Measurements from ENCODE around the gene LRRN2.

LRRN2 gene

GRCh38 chr1:204702552-204703267 lies 17.2 kb upstream of the LRRN2 start:
- TF ChIP-seq CTCF (IDR thresholded peaks at IDR 0.05; ENCODE audit: low read length, missing control alignments) = no peak
- H3K4me3 ChIP-seq (replicated peaks; ENCODE audit: low read depth, low read length) = no peak overlapping the region
- no peak for DNase-seq (ENCODE audit: low read depth)

DNA sequence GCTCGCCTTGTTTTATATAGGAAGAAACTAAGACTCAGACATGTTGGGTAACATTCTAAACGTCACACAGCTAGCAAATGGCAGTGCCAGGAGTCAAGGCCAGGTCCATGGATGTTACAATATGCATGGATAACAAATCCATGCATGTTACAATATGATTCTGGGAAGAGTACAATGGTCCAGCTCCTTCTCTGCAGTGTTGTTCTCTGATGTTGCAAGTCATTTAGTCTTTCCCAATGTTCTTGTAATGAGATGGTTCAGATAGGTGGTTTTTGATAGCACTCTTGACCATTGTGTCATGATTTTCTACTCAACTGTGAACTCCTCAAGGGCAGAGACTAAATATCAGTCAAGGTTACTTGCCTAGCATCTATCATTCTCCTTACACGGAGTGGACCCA lies 15.7 kb upstream of the LRRN2 start:
- TF ChIP-seq CTCF (IDR thresholded peaks at IDR 0.05; ENCODE audit: low read length, missing control alignments) = no peak
- no peak overlapping the region for H3K4me3 ChIP-seq (replicated peaks; ENCODE audit: low read depth, low read length)

DNA sequence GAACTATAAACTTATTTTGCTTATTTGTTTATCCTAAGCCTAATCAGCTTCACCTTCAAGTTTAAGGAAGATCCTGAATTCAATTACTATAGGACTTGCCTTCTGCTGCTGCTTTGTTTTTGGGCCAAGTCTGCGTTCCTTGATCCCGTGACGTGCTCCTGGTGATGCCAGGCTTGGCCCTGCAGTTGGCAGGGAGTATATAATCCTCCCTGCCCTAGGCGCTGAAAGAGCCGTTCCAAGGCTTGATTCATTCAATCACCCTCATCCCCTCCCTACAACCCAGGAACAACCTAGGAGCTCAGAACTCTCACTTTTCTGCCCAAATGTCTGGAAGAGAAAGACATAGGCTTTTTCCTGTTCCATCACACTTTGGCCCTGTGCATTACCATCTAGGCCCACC lies 12.4 kb upstream of the LRRN2 start:
- H3K4me3 ChIP-seq (replicated peaks; ENCODE audit: low read depth, low read length) = no peak overlapping the region
- TF ChIP-seq CTCF (IDR thresholded peaks at IDR 0.05; ENCODE audit: low read length, missing control alignments) = no peak
- DNase-seq (ENCODE audit: low read depth) = no peak

More for the DNA sequence above, 15.7 kb upstream of the LRRN2 start:
- DNase-seq (ENCODE audit: low read depth) = no peak

GRCh38 chr1:204696606-204697005 lies 11.1 kb upstream of the LRRN2 start:
- no peak overlapping the region for H3K4me3 ChIP-seq (replicated peaks; ENCODE audit: low read depth, low read length)
- DNase-seq (ENCODE audit: low read depth) = no peak
- TF ChIP-seq CTCF (IDR thresholded peaks at IDR 0.05; ENCODE audit: low read length, missing control alignments) = no peak

GRCh38 chr1:204695692-204696091 lies 10.2 kb upstream of the LRRN2 start:
- no peak for TF ChIP-seq CTCF (IDR thresholded peaks at IDR 0.05; ENCODE audit: low read length, missing control alignments)
- H3K4me3 ChIP-seq (replicated peaks; ENCODE audit: low read depth, low read length) = no peak overlapping the region
- no peak for DNase-seq (ENCODE audit: low read depth)

GRCh38 chr1:204694145-204694544 lies 8.6 kb upstream of the LRRN2 start:
- DNase-seq (ENCODE audit: low read depth) = no peak
- no peak overlapping the region for H3K4me3 ChIP-seq (replicated peaks; ENCODE audit: low read depth, low read length)
- TF ChIP-seq CTCF (IDR thresholded peaks at IDR 0.05; ENCODE audit: low read length, missing control alignments) = no peak

DNA sequence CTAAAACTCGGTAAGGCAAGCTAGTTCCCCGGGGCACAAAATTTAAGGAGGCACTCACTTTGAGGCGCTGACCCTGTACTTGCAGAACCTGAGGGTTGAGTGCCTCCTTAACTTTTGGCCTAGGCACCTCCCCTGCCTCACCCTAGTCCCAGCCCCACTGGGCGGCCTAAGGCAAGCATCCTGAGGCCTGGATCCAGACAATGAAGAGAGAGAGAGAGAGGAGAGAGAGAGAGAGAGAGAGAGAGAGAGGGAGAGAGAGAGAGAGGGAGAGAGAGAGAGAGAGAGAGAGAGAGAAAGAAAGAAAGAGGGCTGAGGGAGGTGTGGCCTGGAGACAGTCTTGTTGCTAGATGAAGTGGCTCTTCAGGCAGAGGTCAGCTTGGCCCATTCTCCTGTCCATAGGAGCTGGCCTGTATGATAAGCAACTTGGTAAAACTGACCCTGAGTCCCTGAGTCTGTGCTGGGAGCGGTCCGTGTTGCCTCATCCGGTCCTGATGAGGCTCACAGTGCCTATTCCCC lies 7.4 kb upstream of the LRRN2 start:
- TF ChIP-seq CTCF (IDR thresholded peaks at IDR 0.05; ENCODE audit: low read length, missing control alignments) = no peak
- H3K4me3 ChIP-seq (replicated peaks; ENCODE audit: low read depth, low read length) = no peak overlapping the region
- no peak for DNase-seq (ENCODE audit: low read depth)

Data from fibroblast of pulmonary artery (primary cell).